ENCODE data around the gene HIPK2.

The HIPK2 gene

GRCh38 chr7:139718859-139719258 lies 58.9 kb downstream of the HIPK2 start:
- Histone ChIP-seq H3K27me3 (replicated peaks in 2 of 5; ENCODE audit: control insufficient read depth in 4 of 5, insufficient read depth in 5 of 5, low read length in 4 of 5) (no peaks in the 10 kb centered on the region), H3K9me3 (ENCODE audit: control extremely low read depth in 1 of 5, control insufficient read depth in 4 of 5, insufficient read depth in 2 of 5, low read depth in 1 of 5, low read length in 4 of 5) (no peaks in the 10 kb centered on the region), H3K4me3 (ENCODE audit: control insufficient read depth in 1 of 7, extremely low read depth in 1 of 7, insufficient read depth in 4 of 7, low read depth in 2 of 7, low read length in 6 of 7) (no peak overlapping the region), H3K27ac (ENCODE audit: insufficient read depth in 1 of 2, low read depth in 1 of 2, low read length in 2 of 2, poor library complexity in 1 of 2, severe bottlenecking in 2 of 2) (no peak overlapping the region), H3K36me3 (ENCODE audit: control insufficient read depth in 4 of 4, insufficient read depth in 4 of 4, low read length in 3 of 4) (peaks cover 0 to 32% (median 23%) of the 10 kb centered on the region in 4 experiments), H3K4me1 (ENCODE audit: control extremely low read depth in 1 of 4, control insufficient read depth in 4 of 4, insufficient read depth in 4 of 4, low read length in 3 of 4) (peaks cover 6 to 14% (median 10%) of the 10 kb centered on the region in 4 experiments)
- peak; percentile 37 to 80 (median 70) for DNase-seq
- POLR2A ChIA-PET, result no interaction called here
- 76% methylated on average over 6 of the region's 9 CpGs for WGBS (ENCODE audit: insufficient coverage)
- CTCF ChIA-PET, result interaction anchor here (1.0 to 1.3 kb wide), 2 partner anchors 9 to 13 kb away, joined by 3 read pairs; no protein-coding TSS in a partner anchor

- no peak for DNase-seq
- Histone ChIP-seq H3K4me3 (ENCODE audit: control insufficient read depth in 1 of 7, extremely low read depth in 1 of 7, insufficient read depth in 4 of 7, low read depth in 2 of 7, low read length in 6 of 7) (no peak overlapping the region), H3K27ac (ENCODE audit: insufficient read depth in 1 of 2, low read depth in 1 of 2, low read length in 2 of 2, poor library complexity in 1 of 2, severe bottlenecking in 2 of 2) (no peak overlapping the region), H3K4me1 (ENCODE audit: control extremely low read depth in 1 of 4, control insufficient read depth in 4 of 4, insufficient read depth in 4 of 4, low read length in 3 of 4) (peaks cover 4 to 14% (median 10%) of the 10 kb centered on the region in 4 experiments), H3K27me3 (replicated peaks in 2 of 5; ENCODE audit: control insufficient read depth in 4 of 5, insufficient read depth in 5 of 5, low read length in 4 of 5) (no peaks in the 10 kb centered on the region), H3K9me3 (ENCODE audit: control extremely low read depth in 1 of 5, control insufficient read depth in 4 of 5, insufficient read depth in 2 of 5, low read depth in 1 of 5, low read length in 4 of 5) (no peaks in the 10 kb centered on the region), H3K36me3 (ENCODE audit: control insufficient read depth in 4 of 4, insufficient read depth in 4 of 4, low read length in 3 of 4) (peaks cover 0 to 36% (median 23%) of the 10 kb centered on the region in 4 experiments)
- CTCF ChIA-PET, result no interaction called here
- POLR2A ChIA-PET, result no interaction called here
These were observed 59.7 kb downstream of the HIPK2 start for GRCh38 chr7:139718141-139718540.

GRCh38 chr7:139716156-139716942 lies 61.4 kb downstream of the HIPK2 start:
- DNase-seq, result no peak
- no peaks in the 10 kb centered on the region for H3K9me3 ChIP-seq (ENCODE audit: control extremely low read depth in 1 of 5, control insufficient read depth in 4 of 5, insufficient read depth in 2 of 5, low read depth in 1 of 5, low read length in 4 of 5)
- WGBS (ENCODE audit: insufficient coverage), result 97% methylated on average over 33 of the region's 39 CpGs
- peaks cover 0 to 12% (median 9%) of the 10 kb centered on the region in 4 experiments for H3K4me1 ChIP-seq (ENCODE audit: control extremely low read depth in 1 of 4, control insufficient read depth in 4 of 4, insufficient read depth in 4 of 4, low read length in 3 of 4)
- no peaks in the 10 kb centered on the region for H3K27me3 ChIP-seq (replicated peaks in 2 of 5; ENCODE audit: control insufficient read depth in 4 of 5, insufficient read depth in 5 of 5, low read length in 4 of 5)
- H3K27ac ChIP-seq (ENCODE audit: insufficient read depth in 1 of 2, low read depth in 1 of 2, low read length in 2 of 2, poor library complexity in 1 of 2, severe bottlenecking in 2 of 2), result no peak overlapping the region
- peaks cover 0 to 46% (median 30%) of the 10 kb centered on the region in 4 experiments for H3K36me3 ChIP-seq (ENCODE audit: control insufficient read depth in 4 of 4, insufficient read depth in 4 of 4, low read length in 3 of 4)
- H3K4me3 ChIP-seq (ENCODE audit: control insufficient read depth in 1 of 7, extremely low read depth in 1 of 7, insufficient read depth in 4 of 7, low read depth in 2 of 7, low read length in 6 of 7), result no peak overlapping the region
- ChIA-PET POLR2A (no interaction called here), CTCF (interaction anchor here (1.5 kb wide), 1 partner anchor 11 kb away, joined by 4 read pairs; no protein-coding TSS in a partner anchor)

- Histone ChIP-seq H3K4me3 (ENCODE audit: control insufficient read depth in 1 of 7, extremely low read depth in 1 of 7, insufficient read depth in 4 of 7, low read depth in 2 of 7, low read length in 6 of 7) (no peak overlapping the region), H3K9me3 (ENCODE audit: control extremely low read depth in 1 of 5, control insufficient read depth in 4 of 5, insufficient read depth in 2 of 5, low read depth in 1 of 5, low read length in 4 of 5) (no peaks in the 10 kb centered on the region), H3K27me3 (replicated peaks in 2 of 5; ENCODE audit: control insufficient read depth in 4 of 5, insufficient read depth in 5 of 5, low read length in 4 of 5) (no peaks in the 10 kb centered on the region), H3K4me1 (ENCODE audit: control extremely low read depth in 1 of 4, control insufficient read depth in 4 of 4, insufficient read depth in 4 of 4, low read length in 3 of 4) (peaks cover 0 to 12% (median under 1%) of the 10 kb centered on the region in 4 experiments), H3K36me3 (ENCODE audit: control insufficient read depth in 4 of 4, insufficient read depth in 4 of 4, low read length in 3 of 4) (peaks cover 0 to 48% (median 32%) of the 10 kb centered on the region in 4 experiments), H3K27ac (ENCODE audit: insufficient read depth in 1 of 2, low read depth in 1 of 2, low read length in 2 of 2, poor library complexity in 1 of 2, severe bottlenecking in 2 of 2) (no peak overlapping the region)
- POLR2A ChIA-PET, result no interaction called here
- WGBS (ENCODE audit: insufficient coverage), result 97% methylated on average over 12 of the region's 13 CpGs
- DNase-seq, result no peak
- CTCF ChIA-PET, result interaction anchor here (1.2 to 1.5 kb wide), 2 partner anchors 10 to 99 kb away, joined by 3 to 4 read pairs; no protein-coding TSS in a partner anchor
These were observed 62.5 kb downstream of the HIPK2 start for GRCh38 chr7:139715194-139715815.

- H3K9me3 ChIP-seq (ENCODE audit: control extremely low read depth in 1 of 5, control insufficient read depth in 4 of 5, insufficient read depth in 2 of 5, low read depth in 1 of 5, low read length in 4 of 5), result no peaks in the 10 kb centered on the region
- peaks cover 0 to 50% (median 32%) of the 10 kb centered on the region in 4 experiments for H3K36me3 ChIP-seq (ENCODE audit: control insufficient read depth in 4 of 4, insufficient read depth in 4 of 4, low read length in 3 of 4)
- H3K4me1 ChIP-seq (ENCODE audit: control extremely low read depth in 1 of 4, control insufficient read depth in 4 of 4, insufficient read depth in 4 of 4, low read length in 3 of 4), result peaks cover 0 to 12% (median 0%) of the 10 kb centered on the region in 4 experiments
- no peak overlapping the region for H3K4me3 ChIP-seq (ENCODE audit: control insufficient read depth in 1 of 7, extremely low read depth in 1 of 7, insufficient read depth in 4 of 7, low read depth in 2 of 7, low read length in 6 of 7)
- no peak overlapping the region for H3K27ac ChIP-seq (ENCODE audit: insufficient read depth in 1 of 2, low read depth in 1 of 2, low read length in 2 of 2, poor library complexity in 1 of 2, severe bottlenecking in 2 of 2)
- ChIA-PET CTCF (interaction anchor here (1.2 to 1.5 kb wide), 2 partner anchors 9 to 98 kb away, joined by 3 to 4 read pairs; no protein-coding TSS in a partner anchor), POLR2A (no interaction called here)
- H3K27me3 ChIP-seq (replicated peaks in 2 of 5; ENCODE audit: control insufficient read depth in 4 of 5, insufficient read depth in 5 of 5, low read length in 4 of 5), result no peaks in the 10 kb centered on the region
- 95% methylated on average over 20 of the region's 23 CpGs for WGBS (ENCODE audit: insufficient coverage)
- DNase-seq, result peak in 1 of 3 donors; percentile 29
These were observed 63.5 kb downstream of the HIPK2 start for GRCh38 chr7:139714163-139714901.

- H3K27me3 ChIP-seq (replicated peaks in 2 of 5; ENCODE audit: control insufficient read depth in 4 of 5, insufficient read depth in 5 of 5, low read length in 4 of 5), result no peaks in the 10 kb centered on the region
- ChIA-PET POLR2A (no interaction called here), CTCF (interaction anchor here (0.5 kb wide), 1 partner anchor 909 kb away, joined by 3 read pairs; no protein-coding TSS in a partner anchor)
- peaks cover 0 to 51% (median 32%) of the 10 kb centered on the region in 4 experiments for H3K36me3 ChIP-seq (ENCODE audit: control insufficient read depth in 4 of 4, insufficient read depth in 4 of 4, low read length in 3 of 4)
- peaks cover 0 to 5% (median 0%) of the 10 kb centered on the region in 4 experiments for H3K4me1 ChIP-seq (ENCODE audit: control extremely low read depth in 1 of 4, control insufficient read depth in 4 of 4, insufficient read depth in 4 of 4, low read length in 3 of 4)
- WGBS (ENCODE audit: insufficient coverage), result over 99% methylated on average over 15 of the region's 15 CpGs
- DNase-seq, result no peak
- no peak overlapping the region for H3K27ac ChIP-seq (ENCODE audit: insufficient read depth in 1 of 2, low read depth in 1 of 2, low read length in 2 of 2, poor library complexity in 1 of 2, severe bottlenecking in 2 of 2)
- no peaks in the 10 kb centered on the region for H3K9me3 ChIP-seq (ENCODE audit: control extremely low read depth in 1 of 5, control insufficient read depth in 4 of 5, insufficient read depth in 2 of 5, low read depth in 1 of 5, low read length in 4 of 5)
- H3K4me3 ChIP-seq (ENCODE audit: control insufficient read depth in 1 of 7, extremely low read depth in 1 of 7, insufficient read depth in 4 of 7, low read depth in 2 of 7, low read length in 6 of 7), result no peak overlapping the region
These were observed 64.2 kb downstream of the HIPK2 start for GRCh38 chr7:139713526-139714162.
